ENCODE data around the gene TBC1D5.
A peak's percentile ranks its signal among the peaks of the same experiment; 100 is the strongest.
"Not testable (repeated sequence)": the region's sequence is repeated elsewhere in the genome, so short reads cannot be mapped to it uniquely, and the experiment has no call there.

Gene TBC1D5

DNA sequence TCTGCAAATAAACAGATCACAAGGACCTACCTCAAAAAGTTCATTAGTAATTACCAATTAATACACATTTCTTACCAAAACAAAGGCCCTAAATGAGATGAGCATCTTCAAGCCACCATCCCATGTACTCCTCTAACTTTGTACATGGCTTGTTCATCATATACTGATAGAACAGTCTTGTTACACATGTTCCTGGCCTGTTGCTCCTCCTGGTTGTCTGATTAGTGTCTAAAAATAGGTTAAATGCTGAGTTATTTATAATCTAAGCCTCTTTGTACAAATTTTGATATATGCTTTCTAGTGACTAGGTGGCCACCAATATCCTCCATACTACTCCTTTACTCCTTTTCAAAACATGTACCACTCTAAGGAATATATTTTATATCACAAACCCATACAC is 25.0 kb downstream of the TBC1D5 start:
- no peak for FAIRE-seq
- DNase-seq (ENCODE audit: low spot score) = no peak

DNA sequence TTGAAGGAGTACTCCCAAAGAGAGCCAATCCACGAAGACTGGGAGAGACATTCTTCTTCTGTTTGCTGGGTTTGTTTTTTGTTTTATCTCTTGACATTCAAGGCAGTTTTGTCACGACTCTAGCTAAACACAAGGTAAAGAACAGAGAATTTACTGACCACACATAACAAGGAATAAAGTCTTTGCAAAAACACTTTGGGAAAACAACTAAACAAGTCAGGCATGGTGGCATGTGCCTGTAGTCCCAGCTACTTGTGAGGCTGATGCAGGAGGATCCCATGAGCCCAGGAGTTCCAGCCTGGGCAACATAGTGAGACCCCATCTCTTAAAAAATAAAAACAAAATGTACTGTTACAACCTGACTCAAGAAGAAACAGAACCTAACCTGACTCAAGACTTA is 28.0 kb downstream of the TBC1D5 start:
- FAIRE-seq = no peak

DNA sequence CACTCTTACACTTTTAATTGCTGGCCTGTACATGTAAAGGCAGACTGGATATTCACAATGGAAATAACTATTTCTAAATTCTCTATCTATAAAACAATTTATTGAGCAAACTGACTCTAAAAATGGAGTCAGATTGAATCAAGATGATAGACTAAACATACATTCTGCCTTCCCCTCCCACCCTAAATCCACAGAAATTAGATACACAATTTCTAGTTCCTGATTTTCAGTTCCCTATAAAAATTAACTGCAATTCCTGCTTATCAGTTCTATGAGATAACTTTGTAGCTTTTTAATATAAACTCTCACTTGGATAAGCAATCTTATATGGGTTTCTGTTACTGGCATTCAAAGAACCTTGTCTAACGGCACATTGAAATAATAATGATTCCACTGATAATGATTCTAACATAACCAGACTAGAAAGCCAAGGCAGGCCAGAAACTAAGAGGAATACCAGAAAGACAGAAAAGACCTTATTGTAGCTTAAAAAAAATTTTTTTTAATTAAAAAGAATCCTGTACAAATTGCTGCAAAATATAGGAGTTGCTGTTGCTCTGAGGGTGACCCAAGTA is 33.1 kb downstream of the TBC1D5 start:
- DNase-seq (ENCODE audit: low spot score) (no peak), FAIRE-seq (no peak)

More for the DNA sequence above, 28.0 kb downstream of the TBC1D5 start:
- no peak for DNase-seq (ENCODE audit: low spot score)

DNA sequence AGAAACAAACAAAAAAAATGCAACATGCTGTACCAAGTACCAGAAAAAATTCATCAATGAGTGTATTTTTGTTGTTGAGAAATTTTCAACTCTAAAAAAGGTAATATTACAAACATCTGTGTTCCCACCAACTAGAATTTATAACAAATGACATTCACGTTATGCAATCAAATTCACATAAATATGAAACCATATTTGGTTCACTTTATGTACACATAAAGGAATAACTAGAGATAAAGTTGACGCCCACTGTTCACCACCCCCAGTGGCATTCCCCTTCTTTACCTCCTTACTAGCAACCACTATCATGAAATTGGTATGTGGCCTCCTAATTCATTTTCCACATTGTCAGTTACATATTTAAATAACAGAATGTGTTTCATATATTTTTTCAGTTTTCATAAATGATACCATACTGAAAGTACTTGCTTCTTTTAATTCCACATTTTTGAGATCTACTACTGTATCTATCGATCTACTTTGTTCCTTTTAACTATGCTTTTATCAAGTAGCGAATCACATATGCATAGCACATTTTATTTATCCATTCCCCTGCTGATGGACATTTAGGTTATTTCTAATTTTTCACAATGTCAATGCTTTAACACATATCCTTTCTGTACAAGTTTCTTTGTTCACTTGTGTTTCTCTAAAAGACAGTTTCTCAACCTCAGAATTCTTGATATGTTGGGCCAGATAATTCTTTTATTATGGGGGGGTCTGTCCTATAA is 34.5 kb downstream of the TBC1D5 start:
- DNase-seq (ENCODE audit: low spot score) (no peak), FAIRE-seq (no peak)

DNA sequence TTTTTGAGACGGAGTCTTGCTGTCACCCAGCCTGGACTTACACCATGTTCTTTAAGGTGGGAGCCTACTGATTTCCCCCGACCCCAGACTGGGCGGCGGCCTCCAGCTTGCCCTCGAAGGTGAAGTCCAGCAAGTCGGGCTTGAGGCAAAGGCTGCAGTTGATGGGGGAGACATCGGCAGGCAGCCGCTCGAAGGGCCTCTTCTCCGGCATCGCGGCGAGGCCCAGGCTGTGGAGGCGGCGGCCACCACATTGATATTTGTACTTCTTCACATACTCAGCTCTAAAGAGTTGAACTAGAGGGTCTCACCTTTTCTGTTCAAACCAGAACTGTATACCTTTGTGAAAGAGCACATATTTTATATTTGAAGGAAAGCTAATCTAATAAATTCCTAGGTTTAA is 36.4 kb downstream of the TBC1D5 start:
- DNase-seq (ENCODE audit: low spot score); FAIRE-seq: not testable (repeated sequence)

DNA sequence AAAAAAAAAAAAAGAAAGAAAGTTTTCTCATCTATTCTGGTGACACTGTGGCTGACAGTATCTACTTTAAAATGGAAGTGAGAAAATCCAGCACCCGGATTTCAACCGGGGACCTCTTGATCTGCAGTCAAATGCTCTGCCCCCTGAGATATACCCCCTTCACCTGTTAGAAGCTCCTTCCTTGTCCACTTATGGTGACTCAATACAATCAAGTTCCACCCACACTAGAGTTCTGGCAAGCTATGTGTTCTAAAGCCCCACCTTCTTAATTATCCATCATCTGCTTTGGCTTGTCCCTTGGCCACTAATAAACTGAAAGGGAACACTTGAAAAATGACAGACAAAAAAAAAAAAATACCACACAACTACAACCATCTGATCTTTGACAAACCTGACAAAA is 42.6 kb downstream of the TBC1D5 start:
- DNase-seq (ENCODE audit: low spot score); FAIRE-seq: not testable (repeated sequence)

DNA sequence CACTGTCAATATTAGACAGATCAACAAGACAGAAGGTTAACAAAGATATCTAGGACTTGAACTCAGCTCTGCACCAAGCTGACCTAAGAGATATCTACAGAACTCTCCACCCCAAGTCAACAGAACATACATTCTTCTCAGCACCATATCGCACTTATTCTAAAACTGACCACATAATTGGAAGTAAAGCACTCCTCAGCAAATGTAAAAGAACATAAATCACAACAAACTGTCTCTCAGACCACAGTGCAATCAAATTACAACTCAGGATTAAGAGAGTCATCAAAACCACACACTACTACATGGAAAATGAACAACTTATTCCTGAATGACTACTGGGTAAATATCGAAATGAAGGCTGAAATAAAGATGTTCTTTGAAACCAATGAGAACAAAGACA is 46.8 kb downstream of the TBC1D5 start:
- DNase-seq (ENCODE audit: low spot score); FAIRE-seq: not testable (repeated sequence)

DNA sequence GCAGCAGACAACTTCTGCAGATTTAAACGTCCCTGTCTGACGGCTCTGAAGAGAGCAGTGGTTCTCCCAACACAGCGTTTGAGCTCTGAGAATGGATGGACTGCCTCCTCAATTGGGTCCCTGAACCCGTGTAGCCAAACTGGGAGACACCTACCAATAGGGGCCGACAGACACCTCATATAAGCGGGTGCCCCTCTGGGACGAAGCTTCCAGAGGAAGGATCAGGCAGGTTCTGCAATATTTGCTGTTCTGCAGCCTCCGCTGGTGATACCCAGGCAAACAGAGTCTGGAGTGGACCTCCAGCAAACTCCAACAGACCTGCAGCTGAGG is 48.8 kb downstream of the TBC1D5 start:
- FAIRE-seq = not testable (repeated sequence)

DNA sequence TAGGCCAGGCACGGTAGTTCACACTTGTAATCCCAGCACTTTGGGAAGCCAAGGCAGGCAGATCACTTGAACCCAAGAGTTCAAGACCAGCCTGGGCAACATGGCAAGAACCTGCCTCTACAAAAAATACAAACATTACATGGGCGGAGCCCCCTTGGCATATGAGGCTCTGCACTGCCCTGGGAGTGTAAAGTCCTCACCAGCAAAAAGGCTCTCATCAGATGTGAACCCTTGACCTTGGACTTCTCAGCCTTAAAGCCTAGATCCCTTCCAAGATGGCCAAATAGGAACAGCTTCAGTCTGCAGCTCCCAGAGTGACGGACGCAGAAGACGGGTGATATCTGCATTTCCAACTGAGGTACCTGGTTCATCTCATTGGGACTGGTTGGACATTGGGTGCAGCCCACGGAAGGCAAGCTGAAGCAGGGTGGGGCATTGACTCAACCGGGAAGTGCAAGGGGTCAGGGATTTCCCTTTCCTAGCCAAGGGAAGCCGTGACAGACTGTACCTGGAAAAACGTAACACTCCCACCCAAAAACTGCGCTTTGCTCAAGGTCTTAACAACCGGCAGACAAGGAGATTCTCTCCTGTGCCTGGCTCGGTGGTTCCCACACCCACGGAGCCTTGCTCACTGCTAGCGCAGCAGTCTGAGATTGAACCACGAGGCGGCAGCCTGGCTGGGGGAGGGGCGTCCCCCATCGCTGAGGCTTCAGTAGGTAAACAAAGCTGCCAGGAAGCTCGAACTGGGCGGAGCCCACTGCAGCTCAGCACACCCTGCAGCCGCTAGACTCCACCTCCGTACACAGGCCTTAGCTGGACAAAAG is 49.4 kb downstream of the TBC1D5 start:
- DNase-seq (ENCODE audit: low spot score); FAIRE-seq: not testable (repeated sequence)

More for the DNA sequence above, 48.8 kb downstream of the TBC1D5 start:
- DNase-seq (ENCODE audit: low spot score) = not testable (repeated sequence)

DNA sequence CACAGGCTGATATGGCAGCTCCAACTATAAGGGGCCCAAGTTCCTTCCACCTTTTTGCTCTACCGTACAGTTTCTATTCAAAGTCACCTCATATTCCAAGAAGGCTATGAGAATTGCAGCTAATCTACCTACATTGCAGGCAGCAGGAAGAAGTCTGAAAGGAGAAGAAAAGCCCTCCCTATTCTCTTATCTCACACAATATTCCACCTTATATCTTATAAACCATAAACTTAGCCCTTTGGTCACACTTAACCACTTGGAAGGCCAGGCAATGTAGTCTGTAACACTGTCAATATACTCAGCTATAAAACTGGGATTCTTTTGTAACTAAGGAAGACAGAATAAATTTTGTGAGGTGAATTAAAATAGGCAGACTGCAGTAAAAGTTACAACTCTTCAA is 54.9 kb downstream of the TBC1D5 start:
- FAIRE-seq (no peak), DNase-seq (ENCODE audit: low spot score) (no peak)

DNA sequence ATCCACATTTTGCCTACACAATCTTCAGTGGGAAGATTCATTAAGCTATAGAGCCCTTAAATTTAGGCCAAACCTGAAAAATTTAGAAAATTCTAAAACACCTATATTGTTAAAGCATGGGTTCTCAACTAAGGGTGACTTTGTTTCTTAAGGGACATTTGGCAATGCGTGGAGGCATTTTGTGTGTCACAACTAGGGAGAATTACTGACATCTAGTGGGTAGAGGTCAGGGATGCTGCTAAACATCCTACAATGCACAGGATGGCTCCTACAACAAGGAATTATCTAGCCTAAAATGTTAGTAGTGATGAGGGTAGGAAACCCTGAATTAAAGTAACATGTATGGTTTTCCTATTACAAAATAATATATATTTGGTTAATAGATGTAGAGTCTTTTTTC is 55.8 kb downstream of the TBC1D5 start:
- FAIRE-seq (peak; percentile 55), DNase-seq (ENCODE audit: low spot score) (peak; percentile 2)

DNA sequence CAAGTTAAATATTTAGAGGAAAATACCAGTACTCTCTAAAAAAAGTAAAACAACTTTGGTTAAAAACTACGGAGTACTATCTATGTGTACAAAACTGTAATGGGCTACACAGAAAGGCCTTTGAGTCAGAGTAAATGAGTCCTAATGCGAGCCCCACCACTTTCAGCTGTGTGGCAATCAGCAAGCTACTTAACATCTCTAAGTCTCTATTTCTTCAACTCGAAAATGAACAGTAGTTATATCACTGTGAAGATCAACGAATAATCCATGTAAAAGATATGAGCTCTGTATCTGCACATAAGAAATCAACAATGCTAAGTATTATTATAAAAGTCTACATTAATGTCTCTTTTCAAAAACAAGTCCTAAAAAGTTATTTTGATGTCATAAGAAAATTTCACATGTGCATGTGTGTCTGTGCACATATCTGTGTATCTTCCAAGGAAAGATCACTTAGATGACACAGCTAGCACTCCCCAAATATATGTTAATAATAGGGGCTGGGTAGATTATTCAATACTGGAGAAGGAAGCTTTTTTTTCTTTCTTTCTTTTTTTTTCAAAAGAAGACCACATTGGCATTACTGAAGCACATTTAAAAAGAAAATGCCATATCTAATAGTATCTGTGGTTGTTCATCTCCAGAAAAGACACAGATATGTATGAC is 58.8 kb downstream of the TBC1D5 start:
- no peak for FAIRE-seq
- DNase-seq (ENCODE audit: low spot score) = no peak

DNA sequence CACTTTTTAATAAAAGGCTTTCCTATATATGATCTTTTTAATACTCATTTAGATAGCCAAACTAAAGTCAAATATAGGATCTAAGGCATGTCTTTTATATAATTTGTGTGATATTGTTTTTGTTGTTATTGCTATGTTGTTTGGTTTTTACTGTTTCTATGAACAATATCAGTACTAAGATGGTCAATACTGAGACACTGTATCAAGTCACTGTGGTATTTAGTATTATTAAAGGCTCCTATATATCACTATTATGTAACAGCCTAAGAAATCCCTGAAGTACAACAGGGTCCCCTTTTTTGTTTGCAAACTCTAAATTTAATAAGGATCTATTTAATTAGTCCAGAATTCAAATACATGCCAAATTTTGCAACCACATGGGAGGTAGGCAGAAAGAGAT is 61.9 kb downstream of the TBC1D5 start:
- FAIRE-seq = no peak

DNA sequence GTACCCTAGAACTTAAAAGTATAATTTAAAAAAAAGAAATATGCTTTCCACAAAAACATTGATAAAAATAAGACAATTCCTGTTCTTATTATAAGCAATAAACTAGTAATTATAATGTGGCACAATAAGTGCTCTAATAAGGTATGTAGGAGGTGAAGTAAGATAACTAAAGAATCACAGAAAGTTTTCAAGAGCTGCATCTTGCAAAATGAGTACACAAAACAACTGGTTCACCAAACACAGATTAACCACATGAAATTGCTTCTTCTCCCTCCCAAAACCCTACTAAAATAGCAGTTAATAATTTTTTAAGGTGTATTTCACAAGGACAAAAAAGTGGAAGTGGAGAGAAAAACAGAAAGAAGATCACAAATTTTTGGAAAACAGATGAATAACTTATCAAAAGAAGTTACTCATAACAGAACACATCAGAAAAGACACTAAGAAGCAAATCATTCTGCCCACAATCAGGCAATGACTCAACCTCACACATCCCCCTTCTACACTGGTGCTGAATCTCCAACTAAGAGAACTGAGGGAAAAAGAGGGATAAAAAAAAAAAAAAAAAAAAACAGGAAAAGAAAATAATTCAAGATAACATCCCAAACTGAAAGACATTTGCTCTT is 64.2 kb downstream of the TBC1D5 start:
- DNase-seq (ENCODE audit: low spot score) (peak; percentile 9), FAIRE-seq (no peak)

More for the DNA sequence above, 61.9 kb downstream of the TBC1D5 start:
- no peak for DNase-seq (ENCODE audit: low spot score)

DNA sequence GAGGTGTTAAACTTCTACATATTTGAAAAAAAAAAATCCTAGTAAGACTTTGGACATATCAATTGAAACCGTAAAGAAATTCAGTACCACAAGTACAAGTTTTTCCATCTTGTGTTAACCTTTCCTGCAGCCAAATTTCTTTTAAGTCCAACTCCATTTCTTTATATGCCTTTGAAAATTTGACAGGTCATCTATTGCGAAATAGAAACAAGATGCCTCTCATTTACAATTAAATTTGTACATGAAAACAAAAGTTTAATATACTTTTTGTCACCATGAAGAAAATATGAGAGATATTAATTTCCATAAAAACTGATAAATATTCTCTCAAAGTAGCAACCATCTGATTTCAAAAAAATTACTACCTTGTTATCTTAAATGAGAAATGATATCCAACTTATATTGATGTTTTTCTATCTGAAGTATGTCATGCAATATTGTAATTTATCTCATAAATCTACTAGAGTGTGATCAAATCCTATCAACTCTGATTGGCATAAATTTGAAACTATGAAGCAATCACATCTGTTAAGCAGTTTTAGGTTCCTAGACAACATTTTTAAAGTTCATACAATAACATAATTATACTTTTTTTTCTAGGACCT is 68.2 kb downstream of the TBC1D5 start:
- FAIRE-seq (no peak), DNase-seq (ENCODE audit: low spot score) (no peak)

DNA sequence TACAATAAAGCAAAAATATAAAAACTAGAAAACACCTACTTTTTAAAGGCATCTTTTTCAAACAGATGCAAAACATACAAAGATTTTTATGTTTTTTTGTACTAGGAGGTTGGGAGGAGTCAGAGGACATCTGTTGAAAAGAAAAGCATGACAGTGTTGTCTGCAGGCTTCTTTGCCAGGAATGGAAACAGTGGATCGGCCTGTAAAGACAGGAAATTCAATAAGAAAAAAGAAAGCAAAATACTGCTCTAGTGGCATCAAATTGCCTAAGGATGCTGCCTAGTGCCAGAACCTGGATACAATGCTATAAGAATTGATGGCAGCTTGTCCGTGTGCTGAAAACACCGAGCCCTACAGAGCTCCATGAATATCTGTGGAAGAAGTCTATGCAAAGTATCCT is 69.9 kb downstream of the TBC1D5 start:
- FAIRE-seq = no peak

DNA sequence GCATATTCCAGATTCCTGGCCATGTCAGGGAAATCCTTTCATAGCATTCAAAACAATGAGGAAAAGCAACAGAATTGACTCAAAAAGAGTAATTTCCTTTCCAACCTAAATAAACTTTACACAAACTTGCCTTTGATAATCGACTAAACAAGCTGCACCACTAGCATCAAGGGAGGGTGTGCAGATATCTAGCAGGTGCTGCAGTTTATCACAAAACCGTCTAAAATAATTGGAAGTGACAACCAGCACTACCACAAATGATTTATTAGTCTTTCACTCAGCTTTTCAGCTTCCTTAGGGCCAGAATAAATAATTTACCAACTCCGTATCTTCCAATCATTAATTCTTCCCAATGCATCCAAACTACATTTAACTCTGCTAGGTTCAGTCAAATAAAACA is 71.7 kb downstream of the TBC1D5 start:
- no peak for FAIRE-seq
- DNase-seq (ENCODE audit: low spot score) = no peak

More for the DNA sequence above, 69.9 kb downstream of the TBC1D5 start:
- DNase-seq (ENCODE audit: low spot score) = no peak

DNA sequence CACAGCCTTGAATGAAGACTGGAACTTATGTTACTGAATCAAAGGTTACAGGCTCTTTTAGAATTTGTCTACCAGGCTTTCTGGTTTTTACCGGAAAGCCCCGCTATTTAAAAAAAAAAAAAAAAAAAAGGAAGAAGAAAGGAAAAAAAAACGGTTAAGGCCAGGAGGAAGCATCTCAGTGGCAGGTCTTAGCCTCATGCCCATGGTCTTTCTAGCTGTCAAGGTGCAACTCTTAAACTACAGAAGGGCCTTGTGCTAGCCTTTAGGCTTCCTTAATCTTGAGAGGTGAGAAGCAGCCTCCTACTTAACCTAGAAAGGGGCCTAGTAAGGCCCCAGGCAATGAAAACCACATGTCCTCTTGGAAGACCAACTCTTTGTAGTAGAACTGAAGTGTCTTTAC is 77.5 kb downstream of the TBC1D5 start:
- FAIRE-seq (no peak), DNase-seq (ENCODE audit: low spot score) (no peak)

DNA sequence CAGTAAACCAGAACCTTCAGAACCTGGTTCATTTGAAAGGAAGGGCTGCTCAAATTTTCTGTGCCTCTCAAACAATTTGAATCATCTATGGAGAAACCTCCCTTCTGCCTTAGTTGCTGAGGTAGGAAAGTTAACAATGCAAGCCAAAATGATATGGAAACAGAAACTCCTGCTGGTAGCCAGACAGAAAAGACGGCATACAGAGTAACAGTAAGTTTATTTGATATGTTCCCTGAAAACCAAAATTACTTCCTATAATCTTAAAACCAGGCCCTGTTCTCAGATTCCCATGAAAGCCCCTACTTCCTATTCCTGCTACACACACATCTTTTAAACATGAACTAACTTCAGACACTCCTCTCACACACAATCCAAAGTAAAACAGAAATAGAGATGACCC is 86.2 kb downstream of the TBC1D5 start:
- no peak for DNase-seq (ENCODE audit: low spot score)
- FAIRE-seq = no peak

DNA sequence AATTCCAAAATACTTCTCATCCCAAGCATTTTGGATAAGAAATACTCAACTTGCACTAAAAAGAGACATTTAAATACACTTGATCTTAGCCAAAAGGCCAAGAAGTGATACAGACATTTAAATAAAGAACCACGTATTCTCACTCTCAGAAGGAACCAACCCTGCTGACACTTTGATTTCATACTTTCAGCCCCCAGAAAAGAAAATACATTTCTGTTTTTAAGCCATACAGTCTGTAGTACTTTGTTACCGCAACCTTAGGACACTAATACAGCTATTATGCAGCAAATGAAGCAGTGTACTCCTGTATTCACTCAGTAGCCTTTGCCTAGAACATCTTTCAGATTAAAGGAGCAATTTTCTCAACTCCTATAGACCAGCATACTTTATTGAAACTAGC is 86.7 kb downstream of the TBC1D5 start:
- FAIRE-seq = no peak
- no peak for DNase-seq (ENCODE audit: low spot score)

DNA sequence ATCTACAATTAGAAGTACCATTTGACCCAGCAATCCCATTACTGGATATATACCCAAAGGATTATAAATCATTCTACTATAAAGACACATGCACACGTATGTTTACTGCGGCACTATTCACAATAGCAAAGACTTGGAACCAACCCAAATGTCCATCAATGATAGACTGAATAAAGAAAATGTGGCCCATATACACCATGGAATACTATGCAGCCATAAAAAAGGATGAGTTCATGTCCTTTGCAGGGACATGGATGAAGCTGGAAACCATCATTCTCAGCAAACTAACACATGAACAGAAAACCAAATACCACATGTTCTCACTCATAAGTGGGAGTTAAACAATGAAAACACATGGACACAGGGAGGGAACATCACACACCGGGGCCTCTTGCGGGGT is 92.7 kb downstream of the TBC1D5 start:
- FAIRE-seq; DNase-seq (ENCODE audit: low spot score): not testable (repeated sequence)
